Measurements from ENCODE around the gene MFSD1.

The MFSD1 gene

GRCh38 chr3:158769549-158769948 lies 32.3 kb upstream of the MFSD1 start:
- no peak for TF ChIP-seq CTCF (IDR thresholded peaks at IDR 0.05; ENCODE audit: insufficient read depth, low read length, poor library complexity, severe bottlenecking)
- Histone ChIP-seq H3K4me3 (replicated peaks; ENCODE audit: low read depth, low read length) (no peak overlapping the region), H3K27me3 (replicated peaks; ENCODE audit: control insufficient read depth, insufficient read depth, low read length) (no peaks in the 10 kb centered on the region), H3K36me3 (ENCODE audit: control insufficient read depth, insufficient read depth, low read length) (no peaks in the 10 kb centered on the region)
- no peak for DNase-seq (ENCODE audit: extremely low read depth, insufficient read length)

GRCh38 chr3:158769952-158770740 lies 31.7 kb upstream of the MFSD1 start:
- H3K36me3 ChIP-seq (ENCODE audit: control insufficient read depth, insufficient read depth, low read length), result no peaks in the 10 kb centered on the region
- no peak overlapping the region for H3K4me3 ChIP-seq (replicated peaks; ENCODE audit: low read depth, low read length)
- no peak for TF ChIP-seq CTCF (IDR thresholded peaks at IDR 0.05; ENCODE audit: insufficient read depth, low read length, poor library complexity, severe bottlenecking)
- no peaks in the 10 kb centered on the region for H3K27me3 ChIP-seq (replicated peaks; ENCODE audit: control insufficient read depth, insufficient read depth, low read length)
- DNase-seq (ENCODE audit: extremely low read depth, insufficient read length), result no peak

- H3K4me3 ChIP-seq (replicated peaks; ENCODE audit: low read depth, low read length), result no peak overlapping the region
- no peak for TF ChIP-seq CTCF (IDR thresholded peaks at IDR 0.05; ENCODE audit: insufficient read depth, low read length, poor library complexity, severe bottlenecking)
- DNase-seq (ENCODE audit: extremely low read depth, insufficient read length), result no peak
- H3K27me3 ChIP-seq (replicated peaks; ENCODE audit: control insufficient read depth, insufficient read depth, low read length), result no peaks in the 10 kb centered on the region
- H3K36me3 ChIP-seq (ENCODE audit: control insufficient read depth, insufficient read depth, low read length), result no peaks in the 10 kb centered on the region
Observed at GRCh38 chr3:158770741-158771350, 31.0 kb upstream of the MFSD1 start.

- no peak overlapping the region for H3K4me3 ChIP-seq (replicated peaks; ENCODE audit: low read depth, low read length)
- TF ChIP-seq CTCF (IDR thresholded peaks at IDR 0.05; ENCODE audit: insufficient read depth, low read length, poor library complexity, severe bottlenecking), result no peak
- H3K27me3 ChIP-seq (replicated peaks; ENCODE audit: control insufficient read depth, insufficient read depth, low read length), result no peaks in the 10 kb centered on the region
- no peaks in the 10 kb centered on the region for H3K36me3 ChIP-seq (ENCODE audit: control insufficient read depth, insufficient read depth, low read length)
- DNase-seq (ENCODE audit: extremely low read depth, insufficient read length), result no peak
Observed at GRCh38 chr3:158771577-158771976, 30.3 kb upstream of the MFSD1 start.

- Histone ChIP-seq H3K36me3 (ENCODE audit: control insufficient read depth, insufficient read depth, low read length) (no peaks in the 10 kb centered on the region), H3K27me3 (replicated peaks; ENCODE audit: control insufficient read depth, insufficient read depth, low read length) (no peaks in the 10 kb centered on the region), H3K4me3 (replicated peaks; ENCODE audit: low read depth, low read length) (no peak overlapping the region)
- no peak for TF ChIP-seq CTCF (IDR thresholded peaks at IDR 0.05; ENCODE audit: insufficient read depth, low read length, poor library complexity, severe bottlenecking)
- no peak for DNase-seq (ENCODE audit: extremely low read depth, insufficient read length)
Observed at GRCh38 chr3:158771982-158772381, 29.9 kb upstream of the MFSD1 start.
